Activated T-cell treated with anti-CD3 and anti-CD28 coated beads, Interleukin-2, amount 50 U/mL, for 72 hours (primary cell): ENCODE data around the gene PRR5. TPM values are rescaled to one million over a fixed set of nuclear protein-coding genes. Genes with fewer than 3 reads are reported as not detected.

Experiments
- ATAC-seq, 2 donors: fragments of 150-1000 bp; cut with Tn5 transposase; replicated peaks in 1 of 2; 2 replicates each; pipeline ENCODE4 v1.10.0; 2021; ENCODE audit warnings: moderate library complexity in 2 of 2, mild to moderate bottlenecking in 1 of 2
- DNase-seq, 2 donors: peaks; one replicate each; pipeline ENCODE4 v3.0.0; 2021 to 2022; ENCODE audit warnings: mixed read lengths in 1 of 2
- H3K27ac Mint-ChIP-seq: one replicate; pipeline ENCODE4 v1.8.0; 2022; ENCODE audit warnings: mild to moderate bottlenecking, moderate library complexity, mixed read lengths
- H3K27me3 Mint-ChIP-seq: one replicate; pipeline ENCODE4 v1.8.0; 2022; ENCODE audit warnings: low read depth, mixed read lengths
- H3K36me3 Mint-ChIP-seq, 2 donors: one replicate each; pipeline ENCODE4 v1.8.0; 2022; ENCODE audit warnings: mixed read lengths in 2 of 2, mild to moderate bottlenecking in 1 of 2; ENCODE audit not compliant: insufficient read depth in 2 of 2
- H3K4me1 Mint-ChIP-seq: one replicate; pipeline ENCODE4 v1.8.0; 2022; ENCODE audit warnings: low read depth, mixed read lengths
- H3K4me3 Mint-ChIP-seq, 2 donors: one replicate each; pipeline ENCODE4 v1.8.0; 2022; ENCODE audit warnings: mild to moderate bottlenecking in 2 of 2, mixed read lengths in 2 of 2, moderate library complexity in 2 of 2
- H3K9me3 Mint-ChIP-seq, 2 donors: one replicate each; pipeline ENCODE4 v1.8.0; 2022; ENCODE audit warnings: mixed read lengths in 2 of 2
- total RNA-seq, 2 donors: library from RNA; stranded (reverse); gene quantifications; one replicate each; pipeline ENCODE4 v1.2.3, GENCODE V29; 2022

The PRR5 gene
- total RNA-seq, 2 donors from 2014 or later: 11.7 to 12.0 TPM

GRCh38 chr22:44759001-44759400, 57.0 kb downstream of the PRR5 start:
- H3K4me1 Mint-ChIP-seq: no peaks in the 10 kb centered on the region
- DNase-seq (no peak), ATAC-seq (no peak)
- H3K4me3 Mint-ChIP-seq: no peak overlapping the region
- no peak overlapping the region for H3K27ac Mint-ChIP-seq
- H3K27me3 Mint-ChIP-seq: peaks cover 42% of the 10 kb centered on the region
- H3K9me3 Mint-ChIP-seq: peaks cover 2 to 4% of the 10 kb centered on the region in 2 donors
- H3K36me3 Mint-ChIP-seq: peaks cover 3 to 6% of the 10 kb centered on the region in 2 donors

GRCh38 chr22:44759430-44760310, 57.7 kb downstream of the PRR5 start:
- no peak for ATAC-seq
- H3K4me1 Mint-ChIP-seq: no peaks in the 10 kb centered on the region
- H3K36me3 Mint-ChIP-seq: peaks cover 3 to 6% of the 10 kb centered on the region in 2 donors
- H3K27ac Mint-ChIP-seq: no peak overlapping the region
- DNase-seq: no peak
- no peak overlapping the region for H3K4me3 Mint-ChIP-seq
- peaks cover 2 to 4% of the 10 kb centered on the region in 2 donors for H3K9me3 Mint-ChIP-seq
- peaks cover 40% of the 10 kb centered on the region for H3K27me3 Mint-ChIP-seq

- H3K27me3 Mint-ChIP-seq: peaks cover 34% of the 10 kb centered on the region
- peaks cover 3 to 6% of the 10 kb centered on the region in 2 donors for H3K36me3 Mint-ChIP-seq
- DNase-seq: no peak
- no peak overlapping the region for H3K27ac Mint-ChIP-seq
- no peak for ATAC-seq
- H3K4me1 Mint-ChIP-seq: no peaks in the 10 kb centered on the region
- H3K9me3 Mint-ChIP-seq: peaks cover 2 to 4% of the 10 kb centered on the region in 2 donors
- no peak overlapping the region for H3K4me3 Mint-ChIP-seq
These were observed 58.5 kb downstream of the PRR5 start for GRCh38 chr22:44760476-44760875.

GRCh38 chr22:44761025-44761424, 59.0 kb downstream of the PRR5 start:
- Mint-ChIP-seq H3K9me3 (peaks cover 2 to 4% of the 10 kb centered on the region in 2 donors), H3K4me1 (no peaks in the 10 kb centered on the region), H3K4me3 (no peak overlapping the region), H3K27ac (no peak overlapping the region), H3K36me3 (peaks cover 3 to 6% of the 10 kb centered on the region in 2 donors), H3K27me3 (peaks cover 28% of the 10 kb centered on the region)
- ATAC-seq: no peak
- no peak for DNase-seq

- H3K27me3 Mint-ChIP-seq: peaks cover 6% of the 10 kb centered on the region
- H3K36me3 Mint-ChIP-seq: peaks cover 3 to 6% of the 10 kb centered on the region in 2 donors
- H3K9me3 Mint-ChIP-seq: peaks cover 2 to 4% of the 10 kb centered on the region in 2 donors
- H3K27ac Mint-ChIP-seq: no peak overlapping the region
- H3K4me3 Mint-ChIP-seq: no peak overlapping the region
- ATAC-seq: no peak
- no peak for DNase-seq
- H3K4me1 Mint-ChIP-seq: no peaks in the 10 kb centered on the region
These were observed 62.4 kb downstream of the PRR5 start for GRCh38 chr22:44764373-44764772.

GRCh38 chr22:44764974-44765373, 63.0 kb downstream of the PRR5 start:
- no peak overlapping the region for H3K27ac Mint-ChIP-seq
- H3K27me3 Mint-ChIP-seq: peaks cover 6% of the 10 kb centered on the region
- H3K4me1 Mint-ChIP-seq: no peaks in the 10 kb centered on the region
- no peak overlapping the region for H3K4me3 Mint-ChIP-seq
- DNase-seq (no peak), ATAC-seq (no peak)
- H3K9me3 Mint-ChIP-seq: peaks cover 2 to 4% of the 10 kb centered on the region in 2 donors
- peaks cover 3 to 6% of the 10 kb centered on the region in 2 donors for H3K36me3 Mint-ChIP-seq

- no peak overlapping the region for H3K4me3 Mint-ChIP-seq
- peaks cover 2 to 4% of the 10 kb centered on the region in 2 donors for H3K9me3 Mint-ChIP-seq
- no peak for DNase-seq
- H3K36me3 Mint-ChIP-seq: peaks cover 3 to 6% of the 10 kb centered on the region in 2 donors
- peaks cover 6% of the 10 kb centered on the region for H3K27me3 Mint-ChIP-seq
- H3K27ac Mint-ChIP-seq: no peak overlapping the region
- no peak for ATAC-seq
- H3K4me1 Mint-ChIP-seq: no peaks in the 10 kb centered on the region
These were observed 63.7 kb downstream of the PRR5 start for GRCh38 chr22:44765571-44766285.

- H3K4me1 Mint-ChIP-seq: no peaks in the 10 kb centered on the region
- H3K4me3 Mint-ChIP-seq: no peak overlapping the region
- DNase-seq (no peak), ATAC-seq (no peak)
- peaks cover 1 to 6% of the 10 kb centered on the region in 2 donors for H3K9me3 Mint-ChIP-seq
- H3K27me3 Mint-ChIP-seq: no peaks in the 10 kb centered on the region
- H3K36me3 Mint-ChIP-seq: peaks cover 0 to 2% of the 10 kb centered on the region in 2 donors
- H3K27ac Mint-ChIP-seq: no peak overlapping the region
These were observed 71.1 kb downstream of the PRR5 start for GRCh38 chr22:44773082-44773481.

- no peak for ATAC-seq
These were observed 73.9 kb downstream of the PRR5 start for GRCh38 chr22:44775862-44776261.

GRCh38 chr22:44776605-44777363, 74.8 kb downstream of the PRR5 start:
- Mint-ChIP-seq H3K27ac (no peak overlapping the region), H3K4me3 (no peak overlapping the region), H3K27me3 (peaks cover 9% of the 10 kb centered on the region), H3K36me3 (peaks cover 0 to 2% of the 10 kb centered on the region in 2 donors), H3K9me3 (peaks cover 1 to 6% of the 10 kb centered on the region in 2 donors), H3K4me1 (no peaks in the 10 kb centered on the region)
- DNase-seq: no peak
- no peak for ATAC-seq

More at GRCh38 chr22:44775862-44776261, 73.9 kb downstream of the PRR5 start:
- peaks cover 1 to 6% of the 10 kb centered on the region in 2 donors for H3K9me3 Mint-ChIP-seq
- no peaks in the 10 kb centered on the region for H3K4me1 Mint-ChIP-seq
- peaks cover 9% of the 10 kb centered on the region for H3K27me3 Mint-ChIP-seq
- H3K4me3 Mint-ChIP-seq: no peak overlapping the region
- H3K36me3 Mint-ChIP-seq: peaks cover 0 to 2% of the 10 kb centered on the region in 2 donors
- DNase-seq: no peak
- no peak overlapping the region for H3K27ac Mint-ChIP-seq

GRCh38 chr22:44777364-44777755, 75.4 kb downstream of the PRR5 start:
- H3K27ac Mint-ChIP-seq: no peak overlapping the region
- ATAC-seq (no peak), DNase-seq (no peak)
- H3K4me3 Mint-ChIP-seq: no peak overlapping the region
- peaks cover 9% of the 10 kb centered on the region for H3K27me3 Mint-ChIP-seq
- peaks cover 1 to 6% of the 10 kb centered on the region in 2 donors for H3K9me3 Mint-ChIP-seq
- no peaks in the 10 kb centered on the region for H3K4me1 Mint-ChIP-seq
- peaks cover 0 to 2% of the 10 kb centered on the region in 2 donors for H3K36me3 Mint-ChIP-seq

GRCh38 chr22:44780876-44781449, 79.0 kb downstream of the PRR5 start:
- Mint-ChIP-seq H3K27me3 (peaks cover 13% of the 10 kb centered on the region), H3K36me3 (no peaks in the 10 kb centered on the region), H3K9me3 (no peaks in the 10 kb centered on the region), H3K27ac (no peak overlapping the region), H3K4me3 (no peak overlapping the region), H3K4me1 (no peaks in the 10 kb centered on the region)
- ATAC-seq: no peak
- no peak for DNase-seq
